Chondrocyte (in vitro differentiated cells): ENCODE data around the gene CD200. TPM values are rescaled to one million over a fixed set of nuclear protein-coding genes. Genes with fewer than 3 reads are reported as not detected.

Experiments used
- DNase-seq: peaks from one replicate; pipeline ENCODE4 v3.0.0; 2021; ENCODE audit warnings: mixed read lengths, low spot score
- H3K27ac Mint-ChIP-seq: one replicate; pipeline ENCODE4 v1.8.0; 2021; ENCODE audit warnings: mild to moderate bottlenecking, moderate library complexity, mixed read lengths; ENCODE audit not compliant: unreplicated experiment
- H3K27me3 Mint-ChIP-seq: 2 replicates; pipeline ENCODE4 v1.8.0; 2021; ENCODE audit warnings: low read depth, mixed read lengths
- H3K36me3 Mint-ChIP-seq: 2 replicates; pipeline ENCODE4 v1.8.0; 2021; ENCODE audit warnings: low read depth, mixed read lengths
- H3K4me1 Mint-ChIP-seq: 2 replicates; pipeline ENCODE4 v1.8.0; 2021; ENCODE audit warnings: low read depth, mild to moderate bottlenecking, mixed read lengths
- H3K4me3 Mint-ChIP-seq: one replicate; pipeline ENCODE4 v1.8.0; 2021; ENCODE audit warnings: mild to moderate bottlenecking, moderate library complexity, mixed read lengths; ENCODE audit not compliant: unreplicated experiment
- H3K9me3 Mint-ChIP-seq: 2 replicates; pipeline ENCODE4 v1.8.0; 2021; ENCODE audit warnings: low read depth, mixed read lengths
- CTCF ChIP-seq: fragments of 200-600 bp; sonication (generic); IDR thresholded peaks from 2 replicates; pipeline ENCODE4 v1.5.0; 2021; ENCODE audit warnings: antibody characterized with exemption, mild to moderate bottlenecking, moderate library complexity
- total RNA-seq: library from RNA; stranded (reverse); gene quantifications from 3 replicates; pipeline ENCODE4 v1.2.1, GENCODE V29; 2021

Gene CD200
- total RNA-seq, 1 donor from 2014 or later: 1.7 TPM

DNA sequence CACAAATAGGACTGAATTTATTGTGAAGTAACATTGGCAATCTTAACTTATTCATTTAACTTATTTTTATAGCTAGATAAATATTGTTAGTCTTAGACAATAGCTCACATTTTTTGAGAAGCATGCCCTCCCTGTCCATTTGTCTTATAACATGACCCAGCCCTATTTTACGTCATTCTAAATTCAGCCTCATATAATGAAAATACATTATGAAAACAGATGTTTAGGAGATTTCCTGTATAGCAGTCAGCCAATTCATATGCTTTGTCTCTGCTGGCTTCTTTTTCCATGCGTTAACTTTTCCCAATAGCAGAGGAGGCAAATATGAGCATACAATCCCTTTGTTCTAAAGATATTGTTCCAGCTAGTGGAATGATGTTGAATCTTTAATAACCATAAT, 29.3 kb downstream of the CD200 start:
- no peaks in the 10 kb centered on the region for H3K9me3 Mint-ChIP-seq
- TF ChIP-seq CTCF: no peak
- H3K4me3 Mint-ChIP-seq: no peak overlapping the region
- H3K27ac Mint-ChIP-seq: no peak overlapping the region
- no peaks in the 10 kb centered on the region for H3K36me3 Mint-ChIP-seq
- peaks cover 24% of the 10 kb centered on the region for H3K4me1 Mint-ChIP-seq
- DNase-seq: no peak
- no peaks in the 10 kb centered on the region for H3K27me3 Mint-ChIP-seq

DNA sequence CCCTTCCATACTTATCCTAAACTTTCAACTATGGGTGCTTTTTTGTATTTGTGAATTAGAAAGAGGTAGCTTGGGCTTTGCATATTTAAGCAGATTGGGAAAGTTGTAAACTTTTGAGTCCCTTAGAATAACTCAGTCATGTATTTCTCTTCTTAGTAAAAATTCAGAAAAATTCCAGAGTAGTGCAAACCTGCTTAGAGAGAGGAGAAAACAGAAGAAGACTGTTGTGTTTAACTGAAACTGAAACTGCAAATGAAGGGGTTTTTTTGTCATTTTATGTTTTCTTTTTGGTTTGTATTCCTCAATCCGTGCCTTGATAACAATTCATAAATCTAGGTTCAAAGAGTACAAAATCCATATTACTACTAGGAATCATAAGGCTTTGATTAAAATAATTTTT, 31.3 kb downstream of the CD200 start:
- H3K27ac Mint-ChIP-seq: no peak overlapping the region

DNA sequence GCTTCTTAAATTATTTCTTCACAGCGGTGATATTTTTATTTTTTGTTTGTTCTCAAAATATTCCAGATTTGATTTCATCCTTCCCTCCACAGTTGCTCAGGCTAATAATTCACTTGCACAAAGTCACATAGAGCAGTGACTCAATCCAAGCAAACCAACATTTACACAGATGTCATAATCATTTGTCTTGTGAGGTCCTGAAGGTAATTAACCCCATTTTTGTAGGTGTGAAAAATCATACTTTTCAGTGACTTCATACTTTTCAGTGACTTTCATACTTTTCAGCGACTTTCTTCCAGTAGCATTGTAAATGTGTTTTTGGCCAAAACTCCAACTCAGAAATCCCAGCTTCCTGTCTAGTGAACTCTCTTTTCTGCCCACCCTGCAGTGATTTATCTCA, 32.1 kb downstream of the CD200 start:
- Mint-ChIP-seq H3K27me3 (no peaks in the 10 kb centered on the region), H3K9me3 (no peaks in the 10 kb centered on the region), H3K4me1 (peaks cover 24% of the 10 kb centered on the region), H3K27ac (peak overlapping the region; percentile 60), H3K4me3 (no peak overlapping the region), H3K36me3 (no peaks in the 10 kb centered on the region)
- DNase-seq: no peak
- no peak for TF ChIP-seq CTCF

More for the DNA sequence above, 31.3 kb downstream of the CD200 start:
- no peaks in the 10 kb centered on the region for H3K9me3 Mint-ChIP-seq
- H3K4me1 Mint-ChIP-seq: peaks cover 24% of the 10 kb centered on the region
- no peaks in the 10 kb centered on the region for H3K36me3 Mint-ChIP-seq
- no peaks in the 10 kb centered on the region for H3K27me3 Mint-ChIP-seq
- H3K4me3 Mint-ChIP-seq: no peak overlapping the region
- no peak for DNase-seq
- TF ChIP-seq CTCF: no peak

- Mint-ChIP-seq H3K9me3 (no peaks in the 10 kb centered on the region), H3K36me3 (no peaks in the 10 kb centered on the region), H3K27me3 (no peaks in the 10 kb centered on the region), H3K4me3 (no peak overlapping the region), H3K27ac (peak overlapping the region; percentile 60), H3K4me1 (peaks cover 21% of the 10 kb centered on the region)
- TF ChIP-seq CTCF: no peak
- no peak for DNase-seq
Measured at GRCh38 chr3:112365636-112366035, 32.7 kb downstream of the CD200 start.

GRCh38 chr3:112366522-112366921, 33.6 kb downstream of the CD200 start:
- Mint-ChIP-seq H3K4me3 (no peak overlapping the region), H3K36me3 (no peaks in the 10 kb centered on the region), H3K9me3 (no peaks in the 10 kb centered on the region), H3K4me1 (peaks cover 19% of the 10 kb centered on the region), H3K27me3 (no peaks in the 10 kb centered on the region), H3K27ac (no peak overlapping the region)
- no peak for TF ChIP-seq CTCF
- no peak for DNase-seq
